ENCODE measurements around the gene PNLIPRP3. TPM values are rescaled to one million over a fixed set of nuclear protein-coding genes. Genes with fewer than 3 reads are reported as not detected.

The PNLIPRP3 gene
- polyA plus RNA-seq, 6 donors from 2014 or later, result not detected

- ATAC-seq (ENCODE audit: low read depth in 2 of 2), result no peak
- Mint-ChIP-seq H3K9me3 (peaks cover 0 to 5% (median 0%) of the 10 kb centered on the region in 7 donors), H3K27ac (no peak overlapping the region), H3K27me3 (no peaks in the 10 kb centered on the region), H3K4me1 (no peaks in the 10 kb centered on the region), H3K36me3 (no peaks in the 10 kb centered on the region), H3K4me3 (no peak overlapping the region)
- DNase-seq, result no peak
Measured at GRCh38 chr10:116489460-116489859, 61.8 kb downstream of the PNLIPRP3 start.

- no peak for DNase-seq
- Mint-ChIP-seq H3K4me3 (no peak overlapping the region), H3K36me3 (no peaks in the 10 kb centered on the region), H3K4me1 (no peaks in the 10 kb centered on the region), H3K27me3 (no peaks in the 10 kb centered on the region), H3K27ac (no peak overlapping the region), H3K9me3 (peaks cover 0 to 5% (median 0%) of the 10 kb centered on the region in 7 donors)
- no peak for ATAC-seq (ENCODE audit: low read depth in 2 of 2)
Measured at GRCh38 chr10:116490028-116490662, 62.5 kb downstream of the PNLIPRP3 start.

GRCh38 chr10:116504786-116505185 is 77.1 kb downstream of the PNLIPRP3 start:
- no peak overlapping the region for H3K27ac Mint-ChIP-seq
- no peak for ATAC-seq (ENCODE audit: low read depth in 2 of 2)
- H3K27me3 Mint-ChIP-seq, result no peaks in the 10 kb centered on the region
- peaks cover 0 to 18% (median 7%) of the 10 kb centered on the region in 7 donors for H3K9me3 Mint-ChIP-seq
- no peak overlapping the region for H3K4me3 Mint-ChIP-seq
- H3K36me3 Mint-ChIP-seq, result peaks cover 0 to 15% of the 10 kb centered on the region in 2 donors
- no peaks in the 10 kb centered on the region for H3K4me1 Mint-ChIP-seq
- DNase-seq, result no peak

- Mint-ChIP-seq H3K4me1 (no peaks in the 10 kb centered on the region), H3K4me3 (no peak overlapping the region), H3K27me3 (peaks cover 0 to 6% (median 3%) of the 10 kb centered on the region in 3 donors), H3K27ac (no peak overlapping the region), H3K9me3 (peaks cover 0 to 10% (median 3%) of the 10 kb centered on the region in 7 donors), H3K36me3 (peaks cover 0 to 8% of the 10 kb centered on the region in 2 donors)
- no peak for DNase-seq
- ATAC-seq (ENCODE audit: low read depth in 2 of 2), result no peak
Measured at GRCh38 chr10:116510565-116510964, 82.9 kb downstream of the PNLIPRP3 start.

- peaks cover 0 to 10% (median 3%) of the 10 kb centered on the region in 7 donors for H3K9me3 Mint-ChIP-seq
- H3K27ac Mint-ChIP-seq, result no peak overlapping the region
- H3K4me3 Mint-ChIP-seq, result no peak overlapping the region
- H3K4me1 Mint-ChIP-seq, result no peaks in the 10 kb centered on the region
- DNase-seq (no peak), ATAC-seq (ENCODE audit: low read depth in 2 of 2) (no peak)
- peaks cover 0 to 6% (median 3%) of the 10 kb centered on the region in 3 donors for H3K27me3 Mint-ChIP-seq
- peaks cover 0 to 8% of the 10 kb centered on the region in 2 donors for H3K36me3 Mint-ChIP-seq
Measured at GRCh38 chr10:116511365-116511764, 83.7 kb downstream of the PNLIPRP3 start.

- Mint-ChIP-seq H3K4me1 (no peaks in the 10 kb centered on the region), H3K36me3 (no peaks in the 10 kb centered on the region), H3K27ac (no peak overlapping the region), H3K4me3 (no peak overlapping the region), H3K27me3 (no peaks in the 10 kb centered on the region), H3K9me3 (peaks cover 0 to 1% (median 0%) of the 10 kb centered on the region in 7 donors)
- ATAC-seq (ENCODE audit: low read depth in 2 of 2) (no peak), DNase-seq (no peak)
Measured at GRCh38 chr10:116521424-116522290, 94.0 kb downstream of the PNLIPRP3 start.

- Mint-ChIP-seq H3K9me3 (peaks cover 0 to 1% (median 0%) of the 10 kb centered on the region in 7 donors), H3K4me3 (no peak overlapping the region), H3K27ac (no peak overlapping the region), H3K4me1 (no peaks in the 10 kb centered on the region), H3K36me3 (no peaks in the 10 kb centered on the region), H3K27me3 (no peaks in the 10 kb centered on the region)
- DNase-seq, result no peak
- no peak for ATAC-seq (ENCODE audit: low read depth in 2 of 2)
Measured at GRCh38 chr10:116522803-116523381, 95.2 kb downstream of the PNLIPRP3 start.

- Mint-ChIP-seq H3K4me1 (no peaks in the 10 kb centered on the region), H3K36me3 (no peaks in the 10 kb centered on the region), H3K27me3 (no peaks in the 10 kb centered on the region), H3K27ac (no peak overlapping the region), H3K9me3 (peaks cover 0 to 1% (median 0%) of the 10 kb centered on the region in 7 donors), H3K4me3 (no peak overlapping the region)
- ATAC-seq (ENCODE audit: low read depth in 2 of 2) (no peak), DNase-seq (no peak)
Measured at GRCh38 chr10:116524736-116525135, 97.1 kb downstream of the PNLIPRP3 start.

- no peak for ATAC-seq (ENCODE audit: low read depth in 2 of 2)
- Mint-ChIP-seq H3K36me3 (no peaks in the 10 kb centered on the region), H3K9me3 (peaks cover 0 to 1% (median 0%) of the 10 kb centered on the region in 7 donors), H3K4me3 (no peak overlapping the region), H3K27me3 (peaks cover 0 to 3% (median 0%) of the 10 kb centered on the region in 3 donors), H3K27ac (no peak overlapping the region), H3K4me1 (no peaks in the 10 kb centered on the region)
- no peak for DNase-seq
Measured at GRCh38 chr10:116526219-116526618, 98.6 kb downstream of the PNLIPRP3 start.

Other genes starting within 250 kb of the PNLIPRP3 start
- not detected for gene GFRA1, start 154.6 kb upstream of the PNLIPRP3 start, polyA plus RNA-seq (ENCODE audit: low read depth in 6 of 6)
- not detected for gene CCDC172, start 103.4 kb upstream of the PNLIPRP3 start, polyA plus RNA-seq (ENCODE audit: low read depth in 6 of 6)
- not detected for gene PNLIP, start 118.1 kb downstream of the PNLIPRP3 start, polyA plus RNA-seq (ENCODE audit: low read depth in 6 of 6)
- gene PNLIPRP1, start 163.1 kb downstream of the PNLIPRP3 start, polyA plus RNA-seq (ENCODE audit: low read depth in 6 of 6), result not detected
- gene PNLIPRP2, start 193.1 kb downstream of the PNLIPRP3 start, polyA plus RNA-seq (ENCODE audit: low read depth in 6 of 6), result not detected